NCI-H2107 treated with DMSO at 0.1 percent for 48 hours (cell line): ENCODE measurements around the gene ZNF277.
A peak's percentile ranks its signal among the peaks of the same experiment; 100 is the strongest.
"Not testable (repeated sequence)": the region's sequence is repeated elsewhere in the genome, so short reads cannot be mapped to it uniquely, and the experiment has no call there.

Experiments
- DNase-seq: peaks from one replicate; lab custom pipeline; 2025; ENCODE audit not compliant: unreplicated experiment; lab: John Stamatoyannopoulos, UW

ZNF277 gene

DNA sequence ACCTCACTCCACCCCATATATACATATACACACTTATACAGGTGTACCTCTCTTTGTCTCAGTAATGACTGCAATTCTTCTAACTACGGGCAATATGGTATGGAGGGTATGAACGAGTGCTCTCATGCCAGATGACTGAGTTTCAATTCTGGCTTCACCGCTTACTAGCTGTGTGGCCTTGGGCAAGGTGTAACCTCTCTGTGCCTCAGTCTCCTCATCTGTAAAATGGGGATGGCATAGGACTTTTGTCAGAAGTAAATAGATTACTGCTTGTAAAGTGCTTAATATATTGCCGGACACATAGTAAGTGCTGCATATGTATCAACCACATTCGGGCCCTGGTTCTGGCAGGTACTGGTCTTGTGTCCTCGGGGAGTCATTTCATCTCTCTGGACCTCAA lies 183.7 kb downstream of the ZNF277 start:
- no peak for DNase-seq

- not testable (repeated sequence) for DNase-seq
Observed at GRCh38 chr7:112391079-112391821, 184.8 kb downstream of the ZNF277 start.

GRCh38 chr7:112391841-112392286 lies 185.4 kb downstream of the ZNF277 start:
- DNase-seq: peak; percentile 83
